Hindlimb muscle (tissue), 1 donor: ENCODE measurements around the gene PLSCR4. TPM values are rescaled to one million over a fixed set of nuclear protein-coding genes. Genes with fewer than 3 reads are reported as not detected.
"Not testable (repeated sequence)": the region's sequence is repeated elsewhere in the genome, so short reads cannot be mapped to it uniquely, and the experiment has no call there.

Experiments used
- DNase-seq: peaks from one replicate; pipeline ENCODE4 v3.0.0-alpha.2; 2013
- polyA plus RNA-seq: library from polyadenylated mRNA; unstranded; fragments of 120-200 nt; gene quantifications from one replicate; pipeline ENCODE4 v1.2.1, GENCODE V29; 2013; ENCODE audit not compliant: insufficient read length

Gene PLSCR4, protein sequence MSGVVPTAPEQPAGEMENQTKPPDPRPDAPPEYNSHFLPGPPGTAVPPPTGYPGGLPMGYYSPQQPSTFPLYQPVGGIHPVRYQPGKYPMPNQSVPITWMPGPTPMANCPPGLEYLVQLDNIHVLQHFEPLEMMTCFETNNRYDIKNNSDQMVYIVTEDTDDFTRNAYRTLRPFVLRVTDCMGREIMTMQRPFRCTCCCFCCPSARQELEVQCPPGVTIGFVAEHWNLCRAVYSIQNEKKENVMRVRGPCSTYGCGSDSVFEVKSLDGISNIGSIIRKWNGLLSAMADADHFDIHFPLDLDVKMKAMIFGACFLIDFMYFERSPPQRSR
- polyA plus RNA-seq: 10.2 TPM

DNA sequence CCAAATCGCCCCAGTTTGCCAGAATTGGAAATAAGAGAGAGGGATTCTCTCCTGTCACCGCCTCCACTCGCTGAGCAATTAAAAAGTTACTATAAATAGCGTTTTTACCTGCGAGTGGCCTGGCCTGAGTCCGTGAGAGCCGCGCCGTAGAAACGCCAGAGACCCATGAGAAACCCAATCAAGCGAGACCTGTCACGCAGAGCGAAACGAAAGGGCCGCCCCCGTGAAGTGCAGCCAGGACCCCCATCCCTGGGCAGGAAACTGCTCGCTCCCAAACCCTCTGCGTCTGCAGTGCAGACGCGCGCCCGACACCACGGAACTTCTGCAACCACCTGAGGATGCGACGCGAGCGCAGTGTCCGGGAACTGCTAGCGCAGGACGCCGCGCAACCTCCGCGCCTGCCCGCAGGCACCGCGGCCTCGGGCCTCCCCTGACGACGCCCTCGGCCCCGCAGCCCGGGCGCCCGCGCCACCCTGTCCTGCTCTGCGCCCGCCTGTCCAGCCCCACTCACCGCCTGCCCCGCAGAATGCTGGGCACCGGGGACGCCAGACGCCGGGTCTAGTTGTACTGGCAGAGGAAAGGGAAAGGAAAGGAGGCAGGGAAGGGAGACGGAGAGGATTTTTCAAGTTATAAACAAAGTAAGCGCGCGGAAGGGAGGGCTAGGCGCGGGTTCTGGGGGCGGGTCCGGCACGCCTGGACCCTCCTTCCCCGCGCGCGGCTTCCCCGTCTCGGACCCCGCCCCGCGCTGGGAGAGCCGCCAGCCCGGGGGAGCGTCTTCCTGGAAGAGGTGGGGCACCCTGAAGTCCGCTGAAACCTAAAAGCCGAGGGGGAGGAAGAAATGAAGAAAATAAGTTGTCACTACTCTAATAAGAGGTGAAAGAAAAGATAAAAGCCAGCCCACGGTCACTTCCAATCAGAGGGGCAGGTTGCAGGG, at the start of gene PLSCR4:
PLSCR4 (minus strand) TSS at position 657 of the 934 bp plus-strand sequence. CDS start 29,034 bp downstream, outside the sequence.
- DNase-seq: peak; percentile 92

DNA sequence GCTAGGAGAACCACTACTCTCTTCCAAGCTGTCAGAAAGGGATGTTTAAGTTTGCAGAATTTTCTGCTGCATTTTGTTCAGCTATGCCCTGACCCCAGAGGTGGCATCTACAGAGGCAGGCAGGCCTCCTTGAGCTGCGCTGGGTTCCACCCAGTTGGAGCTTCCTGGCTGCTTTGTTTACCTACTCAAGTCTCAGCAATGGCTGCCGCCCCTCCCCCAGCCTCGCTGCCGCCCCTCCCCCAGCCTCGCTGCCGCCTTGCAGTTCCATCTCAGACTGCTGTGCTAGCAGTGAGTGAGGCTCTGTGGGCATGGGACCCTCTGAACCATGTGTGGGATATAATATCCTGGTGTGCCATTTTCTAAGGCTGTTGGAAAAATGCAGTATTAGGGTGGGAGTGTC, 42.5 kb upstream of the PLSCR4 start:
- not testable (repeated sequence) for DNase-seq

DNA sequence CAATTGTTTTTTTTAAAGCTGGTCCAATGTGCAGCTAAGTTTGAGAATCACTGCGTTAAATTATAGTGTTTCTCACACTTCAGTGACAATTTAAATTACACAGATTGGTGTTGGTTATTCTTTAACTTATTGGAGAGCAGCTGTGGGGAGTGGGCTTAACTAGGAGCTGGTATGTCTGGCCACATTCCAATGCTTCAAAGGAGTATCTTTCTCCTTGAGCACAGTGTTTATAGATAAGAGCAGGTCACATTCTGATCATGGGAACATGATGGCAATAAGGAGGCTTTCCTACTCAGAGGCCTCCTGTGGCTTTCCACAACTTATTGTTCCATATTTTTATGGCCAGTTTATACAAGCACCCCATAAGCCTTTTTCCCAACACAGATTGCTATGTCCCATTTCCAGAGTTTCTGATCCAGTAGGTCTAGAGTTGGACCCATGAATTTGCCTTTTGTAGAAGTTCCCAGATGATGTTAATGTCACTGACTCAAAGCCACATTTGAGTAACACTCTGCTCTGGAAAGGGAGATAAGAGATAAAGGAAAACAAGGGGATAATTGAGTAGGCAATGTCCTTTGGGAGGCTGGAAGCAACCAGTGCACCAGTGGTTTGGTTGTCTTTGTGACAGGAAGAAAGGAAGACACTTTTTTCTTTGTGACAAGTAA, 33.0 kb upstream of the PLSCR4 start:
- DNase-seq: no peak

DNA sequence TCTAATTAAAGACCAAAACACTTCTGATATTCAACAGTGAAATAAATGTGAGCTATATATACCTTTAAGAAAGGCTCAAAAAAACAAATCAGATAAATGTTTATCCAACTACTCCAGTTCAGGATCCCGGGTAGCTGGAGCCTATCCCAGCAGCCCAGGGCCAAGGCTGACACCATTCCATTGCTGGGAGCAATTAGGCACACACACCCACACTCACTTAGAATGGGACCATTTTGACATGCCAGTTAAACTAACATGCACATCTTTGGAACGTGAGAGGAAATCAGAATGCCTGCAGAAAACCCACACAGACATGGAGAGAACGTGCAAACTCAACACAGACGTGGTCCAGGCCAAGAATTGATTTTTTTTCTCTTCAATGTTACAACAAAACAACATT, 30.0 kb upstream of the PLSCR4 start:
- DNase-seq: no peak

DNA sequence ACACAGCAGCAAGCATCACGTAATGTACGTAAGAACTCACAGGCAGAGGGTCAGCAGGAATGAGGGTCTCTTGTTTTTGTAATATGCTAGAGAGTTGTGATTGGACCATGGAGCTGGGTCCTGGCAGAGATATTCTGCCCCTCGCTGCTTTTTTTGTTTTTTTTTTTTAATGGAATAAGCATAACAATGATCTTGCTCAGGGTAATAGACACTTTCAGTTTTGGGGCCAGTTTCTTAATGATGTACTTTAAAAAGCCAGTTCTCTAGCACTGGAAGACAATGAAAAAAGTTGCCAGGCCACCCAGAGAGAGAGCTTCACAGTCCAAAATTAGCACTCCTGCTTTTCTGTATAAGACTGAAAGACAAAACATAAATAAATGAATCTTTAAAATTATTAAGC, 29.0 kb upstream of the PLSCR4 start:
- DNase-seq: no peak

DNA sequence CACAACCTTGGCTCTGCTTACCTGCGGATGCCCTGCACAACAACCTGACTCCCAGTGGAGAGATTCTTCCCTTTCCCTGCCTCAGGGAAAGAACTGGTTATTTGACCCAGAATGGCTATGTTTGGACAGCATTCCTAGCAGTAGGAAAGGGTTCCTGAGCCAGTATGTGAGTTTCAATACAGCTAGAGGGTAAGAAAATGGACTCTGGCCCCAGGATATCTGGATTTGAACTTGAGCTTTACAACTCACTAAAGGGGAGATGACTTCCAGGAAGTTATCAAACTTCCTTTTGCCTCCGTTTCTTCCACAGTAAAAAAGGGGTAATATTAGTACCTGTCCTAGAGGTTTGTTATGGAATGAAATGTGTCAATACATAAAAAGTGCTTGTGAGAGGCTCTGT, 28.1 kb upstream of the PLSCR4 start:
- no peak for DNase-seq

DNA sequence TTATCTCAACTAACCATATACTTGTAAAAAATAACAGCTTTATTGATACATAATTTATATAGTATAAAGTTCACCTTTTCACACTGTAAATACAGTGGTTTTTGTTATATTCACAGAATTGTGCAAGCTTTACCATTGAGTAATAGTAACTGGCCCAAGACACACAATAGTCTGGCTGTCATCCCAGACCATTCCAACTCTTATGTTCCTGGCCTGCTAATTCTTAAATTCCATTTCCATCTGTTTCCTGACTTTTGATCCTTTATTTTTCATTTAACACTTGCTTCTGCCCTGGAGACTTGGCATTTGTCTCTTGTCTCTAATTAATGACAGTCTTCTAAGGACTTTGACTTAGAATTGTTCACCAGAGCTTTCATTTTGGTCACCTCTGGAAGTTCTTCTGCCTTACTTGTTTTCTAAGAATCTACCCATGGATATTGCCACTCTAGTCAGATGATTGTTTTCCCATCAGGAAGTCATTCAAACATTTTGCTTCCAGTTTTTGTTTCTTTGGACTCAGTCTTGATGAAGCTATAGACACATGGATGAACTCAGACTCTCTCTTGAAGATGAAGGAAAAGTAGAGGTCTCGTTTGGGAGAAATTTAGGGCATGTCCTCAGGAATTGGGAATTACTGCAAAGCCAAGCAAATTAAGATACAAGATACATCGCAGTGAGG, 27.2 kb upstream of the PLSCR4 start:
- DNase-seq: peak; percentile 85

DNA sequence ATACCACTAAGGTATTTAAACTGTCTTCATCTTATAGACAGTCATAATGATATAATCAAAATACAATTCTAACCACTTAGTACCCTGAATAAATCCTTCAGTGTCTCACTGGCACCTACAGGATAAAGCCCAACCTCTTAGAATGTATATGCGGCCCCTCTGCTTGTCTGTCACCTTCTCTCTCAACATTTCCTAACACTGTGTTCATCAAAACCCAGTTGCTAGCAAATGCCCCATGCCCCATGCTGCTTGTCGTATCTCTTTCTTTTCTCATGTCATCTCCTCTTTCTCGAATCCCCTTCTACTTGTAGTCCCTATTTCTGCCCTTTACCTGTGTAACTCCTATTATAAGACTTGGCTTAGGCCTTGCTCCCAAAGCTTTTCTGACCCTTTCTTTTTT, 24.6 kb upstream of the PLSCR4 start:
- DNase-seq: no peak

DNA sequence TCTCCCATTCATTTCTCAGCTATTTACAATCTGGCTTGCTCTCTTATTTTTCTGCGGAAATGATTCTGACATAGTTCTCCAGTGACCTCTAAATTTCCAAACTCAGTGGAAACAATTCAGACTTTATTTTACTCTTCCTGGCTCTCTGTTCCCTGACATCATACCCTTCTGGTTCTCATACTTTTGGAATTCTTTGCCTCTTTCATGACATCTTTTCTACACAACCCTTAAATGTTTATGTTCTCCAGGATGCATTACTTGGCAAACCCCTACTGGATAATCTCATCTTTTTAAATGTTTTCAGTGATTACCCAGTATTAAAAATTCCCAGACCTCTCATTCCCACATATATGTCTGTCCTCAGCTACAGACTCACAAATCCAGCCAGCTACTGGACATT, 23.9 kb upstream of the PLSCR4 start:
- peak; percentile 85 for DNase-seq

DNA sequence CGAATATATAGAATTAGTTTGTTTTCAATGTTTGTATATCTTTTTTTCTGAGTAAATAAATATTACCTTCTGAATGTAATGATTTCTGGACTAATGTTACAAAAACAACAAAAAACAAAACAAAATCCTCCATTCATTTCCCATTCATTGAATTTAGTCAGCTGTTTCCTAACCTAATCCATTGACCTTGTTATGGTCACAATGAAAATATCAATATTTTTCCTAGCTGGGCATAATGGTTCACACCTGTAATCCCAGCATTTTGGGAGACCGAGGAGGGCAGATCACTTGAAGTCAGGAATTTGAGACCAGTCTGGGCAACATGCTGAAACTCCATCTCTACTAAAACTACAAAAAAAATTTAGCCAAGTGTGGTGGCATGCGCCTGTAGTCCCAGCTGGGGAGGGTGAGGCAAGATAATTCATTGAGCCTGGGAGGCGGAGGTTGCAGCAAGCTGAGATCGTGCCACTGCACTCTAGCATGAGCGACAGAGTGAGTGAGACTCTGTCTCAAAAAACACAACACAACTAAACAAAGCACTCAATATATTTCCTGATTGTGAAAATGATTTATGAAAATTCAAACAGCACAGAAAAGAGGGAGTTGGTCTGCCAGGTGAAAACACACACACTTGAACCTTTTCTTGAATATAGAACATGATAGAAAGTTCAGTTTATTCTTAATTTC, 23.0 kb upstream of the PLSCR4 start:
- no peak for DNase-seq

DNA sequence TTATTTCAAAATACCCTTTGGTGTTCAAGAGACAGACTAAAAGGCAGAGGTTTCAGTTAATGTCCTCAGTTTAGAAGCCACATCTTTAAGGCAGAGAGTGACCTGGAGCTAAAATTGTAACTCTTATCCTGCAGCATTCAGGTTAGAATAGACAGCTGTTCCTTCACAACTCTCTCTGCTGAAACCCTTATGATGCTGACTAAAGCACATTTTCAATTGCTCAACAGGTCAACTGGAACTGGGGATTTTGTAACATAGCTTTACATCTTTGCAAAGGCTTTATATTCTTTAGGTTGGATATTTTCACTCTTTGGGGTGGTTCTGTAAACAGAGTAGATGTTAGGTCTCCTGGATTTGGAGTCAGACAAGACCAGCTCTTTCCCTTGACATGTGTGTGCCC, 20.3 kb upstream of the PLSCR4 start:
- no peak for DNase-seq

DNA sequence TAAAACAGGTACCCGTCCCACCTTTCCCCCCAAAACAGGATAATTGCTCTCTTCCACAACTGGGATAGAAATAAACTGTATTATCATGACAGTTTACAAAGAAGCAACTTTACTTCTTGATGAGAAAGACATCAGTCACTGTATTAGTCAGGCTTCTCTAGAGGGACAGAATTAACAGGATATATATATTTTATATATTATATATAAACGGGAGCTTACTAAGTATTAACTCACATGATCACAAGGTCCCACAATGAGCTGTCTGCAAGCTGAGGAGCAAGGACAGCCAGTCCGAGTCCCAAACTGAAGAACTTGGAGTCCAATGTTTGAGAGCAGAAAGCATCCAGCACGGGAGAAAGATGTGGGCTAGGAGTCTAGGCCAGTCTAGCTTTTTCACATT, 18.4 kb upstream of the PLSCR4 start:
- no peak for DNase-seq

DNA sequence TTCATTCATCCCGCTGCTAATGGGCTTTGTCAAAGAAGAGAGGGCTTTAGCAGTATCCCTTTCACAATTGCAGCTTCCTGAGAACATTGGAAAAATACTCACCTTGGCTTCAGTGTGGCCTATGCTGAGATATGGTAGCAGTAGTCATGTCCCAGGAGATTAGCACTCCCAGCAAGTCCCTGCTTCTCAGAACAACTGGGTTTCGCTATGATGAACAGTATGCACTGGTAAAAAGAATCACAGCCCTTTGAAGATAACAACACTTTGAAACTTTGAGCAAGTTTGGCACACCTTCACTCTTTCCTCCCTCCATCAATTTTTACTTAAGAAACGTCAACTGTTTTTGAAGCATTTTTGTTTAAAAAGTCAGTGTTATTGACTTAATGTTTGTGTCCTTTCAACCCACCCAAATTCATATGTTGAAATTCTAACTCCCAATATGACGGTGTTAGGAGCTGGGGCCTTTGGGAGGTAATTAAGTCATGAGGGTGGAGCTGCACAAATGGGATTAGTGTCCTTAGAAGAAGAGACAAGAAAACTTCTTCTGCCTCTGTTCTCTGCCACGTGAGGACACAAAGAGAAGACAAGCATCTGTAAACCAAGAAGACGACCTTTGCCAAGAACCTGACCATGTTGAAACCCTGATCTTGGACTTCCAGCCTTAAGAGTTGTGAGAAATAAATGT, 17.8 kb upstream of the PLSCR4 start:
- DNase-seq: no peak

DNA sequence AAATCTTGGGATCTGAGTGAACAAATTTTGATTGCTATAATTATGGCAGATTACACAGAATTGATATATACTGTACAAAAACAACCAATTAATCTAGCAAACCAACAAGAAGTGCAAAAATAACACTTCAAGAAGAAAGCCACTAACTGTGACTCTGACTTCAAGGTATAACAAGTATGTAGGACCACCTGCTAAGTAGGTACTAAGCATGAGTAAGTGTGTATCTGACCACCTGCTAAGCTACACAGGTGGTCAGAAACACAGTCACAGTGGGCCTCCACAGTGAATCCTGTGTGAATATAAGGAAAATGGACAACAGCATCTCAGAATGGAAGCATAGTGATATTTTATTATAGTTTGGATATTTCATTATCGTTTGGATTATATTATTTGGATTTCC, 14.8 kb upstream of the PLSCR4 start:
- DNase-seq: no peak

DNA sequence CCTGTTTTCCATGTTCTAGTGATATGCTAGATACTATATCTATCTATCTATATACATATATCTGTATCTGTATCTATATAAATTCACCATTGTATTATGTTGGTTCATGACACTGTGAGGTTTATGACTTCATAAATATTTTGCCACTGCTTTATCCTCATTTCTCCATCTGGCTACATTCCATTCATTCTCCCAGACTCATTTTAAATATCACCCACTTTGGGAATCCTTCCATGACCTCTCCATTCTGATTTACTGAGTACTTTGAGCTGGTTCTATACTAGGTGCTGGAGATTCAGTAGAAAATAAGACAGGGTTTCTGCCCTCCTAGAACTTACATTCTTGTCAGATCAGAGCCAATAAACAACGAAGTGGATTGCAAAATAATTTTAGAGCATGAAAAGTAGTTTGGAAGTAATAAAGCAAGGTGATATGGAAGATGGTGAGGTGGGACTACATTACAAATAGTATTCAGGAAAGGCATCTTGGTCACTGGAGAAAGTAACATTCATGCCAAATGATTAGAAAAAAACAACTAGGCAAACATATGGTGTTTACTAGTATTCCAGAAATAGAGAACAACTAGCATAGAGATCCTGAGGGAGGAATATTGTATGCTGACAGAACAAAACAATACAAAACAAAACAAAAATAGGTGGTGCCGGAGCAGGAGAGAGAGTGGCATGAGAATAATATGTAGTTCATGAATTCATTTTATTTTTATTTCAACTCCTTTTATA, 11.6 kb upstream of the PLSCR4 start:
- no peak for DNase-seq

DNA sequence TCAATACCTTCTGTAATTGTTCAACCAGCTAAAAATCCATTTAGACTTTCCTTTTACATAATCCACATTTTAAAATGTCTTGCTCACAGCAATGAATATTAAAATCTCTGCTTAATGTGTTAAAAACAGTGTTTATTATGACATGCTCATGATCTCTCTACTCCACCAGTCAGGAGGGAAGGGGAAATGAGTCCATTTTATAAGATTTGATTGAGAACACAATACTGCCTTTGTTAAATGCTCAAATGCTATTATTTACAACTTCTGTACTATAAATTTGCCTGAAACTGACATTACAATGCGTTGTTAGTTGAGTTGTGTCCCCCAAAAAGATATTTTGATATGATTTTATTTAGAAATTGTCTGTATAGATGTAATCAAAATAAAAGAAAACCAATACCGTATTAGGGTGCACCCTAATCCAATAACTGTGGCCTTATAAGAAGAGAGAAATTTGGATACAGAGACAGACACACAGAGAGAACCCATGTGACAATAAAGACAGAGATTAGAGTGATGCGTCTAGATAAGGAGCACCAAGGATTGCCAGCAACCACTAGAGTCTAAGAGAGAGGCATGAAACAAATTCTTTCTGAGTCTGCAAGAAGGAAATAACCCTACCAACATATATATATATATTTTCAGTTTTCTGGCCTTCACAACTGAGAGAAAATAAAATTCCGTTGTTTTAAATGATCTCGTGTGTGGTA, 9.1 kb upstream of the PLSCR4 start:
- no peak for DNase-seq

DNA sequence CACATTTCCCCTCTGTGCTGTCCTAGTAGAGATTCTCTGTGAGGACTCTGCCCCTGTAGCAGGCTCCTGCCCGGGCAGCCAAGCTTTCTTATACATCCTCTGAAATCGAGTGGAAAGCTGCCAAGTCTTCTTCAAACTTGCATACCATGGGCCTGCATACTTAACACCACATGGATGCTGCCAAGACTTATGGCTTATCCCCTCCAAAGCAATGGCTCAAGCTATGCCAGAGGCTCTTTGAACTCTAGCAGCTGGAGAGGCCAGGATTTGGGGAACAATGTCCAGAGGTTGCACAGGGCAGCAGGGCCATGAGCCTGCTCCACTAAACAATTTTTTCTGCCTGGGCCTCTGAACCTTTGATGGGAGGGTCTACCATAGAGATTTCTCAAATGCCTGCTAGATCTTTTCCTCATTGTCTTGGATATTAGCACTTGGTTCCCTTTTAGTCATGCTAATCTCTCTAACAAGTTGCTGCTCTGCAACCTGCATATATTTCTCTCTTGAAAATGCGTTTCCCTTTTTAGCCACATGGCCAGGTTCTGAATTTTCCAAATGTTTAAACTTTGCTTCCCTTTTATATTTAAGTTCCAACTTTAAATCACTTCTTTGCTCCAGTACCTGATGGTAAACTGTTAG, 6.1 kb upstream of the PLSCR4 start:
- DNase-seq: no peak

DNA sequence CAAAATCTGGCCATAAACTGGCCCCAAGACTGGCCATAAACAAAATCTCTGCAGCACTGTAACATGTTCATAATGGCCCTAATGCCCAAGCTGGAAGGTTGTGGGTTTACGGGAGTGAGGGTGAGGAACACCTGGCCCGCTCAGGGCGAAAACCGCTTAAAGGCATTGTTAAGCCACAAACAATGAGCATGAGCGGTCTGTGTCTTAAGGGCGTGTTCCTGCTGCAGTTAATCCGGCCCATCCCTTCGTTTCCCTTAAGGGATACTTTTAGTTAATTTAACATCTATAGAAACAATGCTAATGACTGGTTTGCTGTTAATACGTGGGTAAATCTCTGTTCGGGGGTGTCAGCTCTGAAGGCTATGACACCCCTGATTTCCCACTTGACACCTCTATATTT, 1.5 kb upstream of the PLSCR4 start:
- DNase-seq: not testable (repeated sequence)

DNA sequence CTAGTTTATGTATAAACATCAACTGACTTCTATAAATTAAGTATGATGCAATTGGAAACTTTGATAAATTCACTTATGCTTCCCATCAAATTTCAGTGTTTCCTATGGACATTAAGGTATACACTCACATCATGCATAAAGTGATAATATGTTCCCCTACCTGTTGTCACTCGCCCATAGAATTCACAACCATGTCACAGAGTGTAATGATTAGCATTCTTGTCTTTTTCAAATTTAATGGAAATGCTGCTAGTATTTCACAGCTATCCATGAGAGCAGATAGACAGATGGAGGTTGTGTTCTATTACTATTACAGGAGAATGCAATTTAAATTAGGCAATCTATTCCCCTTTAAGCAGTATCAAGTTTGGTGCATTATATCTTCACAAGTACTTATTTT, 984 bp downstream of the PLSCR4 start:
- no peak for DNase-seq
